HFFc6 (cell line): ENCODE results near the gene SP2. TPM values are rescaled to one million over a fixed set of nuclear protein-coding genes. Genes with fewer than 3 reads are reported as not detected.

Source experiments
- DNase-seq: peaks from one replicate; pipeline ENCODE4 v3.0.0-alpha.2; 2018
- H3K27ac Mint-ChIP-seq: 2 replicates; pipeline ENCODE4 v1.8.0; 2020; ENCODE audit warnings: mild to moderate bottlenecking, mixed read lengths
- H3K27me3 Mint-ChIP-seq: 2 replicates; pipeline ENCODE4 v1.8.0; 2021; ENCODE audit warnings: mild to moderate bottlenecking, moderate library complexity, mixed read lengths; ENCODE audit not compliant: insufficient read depth
- H3K36me3 Mint-ChIP-seq: 2 replicates; pipeline ENCODE4 v1.8.0; 2021; ENCODE audit warnings: low read depth, mixed read lengths
- H3K4me1 Mint-ChIP-seq: 2 replicates; pipeline ENCODE4 v1.8.0; 2020; ENCODE audit warnings: low read depth, mixed read lengths
- H3K4me3 Mint-ChIP-seq: 2 replicates; pipeline ENCODE4 v1.8.0; 2020; ENCODE audit warnings: mild to moderate bottlenecking, moderate library complexity, mixed read lengths
- H3K9me3 Mint-ChIP-seq: 2 replicates; pipeline ENCODE4 v1.8.0; 2020; ENCODE audit warnings: mild to moderate bottlenecking, mixed read lengths
- total RNA-seq, 6 experiments: library from RNA; stranded (reverse); fragmentation: NEBNext Ultra II Directional; extraction: Animal tissue kit (Norgen Biotek cat#: 25700); gene quantifications; 2 replicates in 1 of 6; 3 replicates in 5 of 6; pipeline ENCODE4 v1.2.3, GENCODE V29; 2021
- TF ChIP-seq, protein P1 (sequence below): fragments of 200-600 bp; sonication (generic); IDR thresholded peaks from 2 replicates; pipeline ENCODE4 v1.5.0; 2021; ENCODE audit warnings: antibody characterized with exemption, mild to moderate bottlenecking

Gene SP2
- total RNA-seq, 6 experiments from 2014 or later: 10.7 to 17.5 (median 16.4) TPM

DNA sequence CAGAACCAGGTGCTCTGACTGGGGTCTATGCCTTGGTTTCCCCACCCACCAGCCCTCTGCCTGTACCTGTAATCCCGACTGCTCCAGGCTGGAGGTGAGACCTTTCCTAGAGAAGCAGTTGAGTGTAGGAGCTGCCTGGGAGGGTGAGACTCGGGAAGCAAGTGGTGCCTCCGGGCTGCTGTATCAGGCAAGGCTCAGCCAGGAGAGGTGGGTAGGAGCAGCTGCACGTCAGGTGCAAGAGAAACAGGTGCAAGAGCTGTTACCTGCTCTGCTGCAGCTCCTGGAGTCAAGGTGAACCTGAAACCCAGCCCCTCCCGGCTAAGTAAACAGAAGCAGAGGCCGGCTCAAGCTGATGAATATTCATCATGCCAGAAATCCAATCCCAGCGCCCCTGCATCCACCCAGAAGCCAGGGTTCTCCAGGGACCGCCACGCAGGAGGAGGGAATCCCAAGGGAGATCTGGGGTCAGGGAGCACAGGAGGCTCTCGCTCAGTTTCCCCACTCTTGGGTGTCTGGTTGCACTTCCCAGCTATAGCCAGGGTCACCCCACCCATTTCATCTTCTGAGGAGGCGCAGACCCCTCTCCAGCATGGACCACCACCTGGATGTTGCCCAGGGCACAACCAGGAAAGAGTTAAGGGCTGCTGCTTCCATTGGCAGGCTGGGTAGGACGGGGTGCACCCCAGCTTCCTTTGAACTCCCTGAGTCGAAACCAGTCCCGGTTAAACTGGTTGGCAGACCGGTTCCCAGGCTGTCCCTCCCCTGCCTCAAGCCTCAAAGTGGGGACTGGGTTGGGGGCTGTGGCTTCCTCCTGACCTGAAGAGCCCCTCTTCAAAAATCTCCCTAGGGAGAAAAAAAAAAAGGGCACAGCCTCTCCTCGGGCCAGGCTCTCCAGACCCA lies 61.8 kb downstream of the SP2 start, which contains the start of gene PRR15L:
TSS of gene PRR15L (minus strand) at position 293 of the 900 bp plus-strand sequence. CDS start 4,649 bp downstream, outside the sequence.
- TF ChIP-seq, protein P1, sequence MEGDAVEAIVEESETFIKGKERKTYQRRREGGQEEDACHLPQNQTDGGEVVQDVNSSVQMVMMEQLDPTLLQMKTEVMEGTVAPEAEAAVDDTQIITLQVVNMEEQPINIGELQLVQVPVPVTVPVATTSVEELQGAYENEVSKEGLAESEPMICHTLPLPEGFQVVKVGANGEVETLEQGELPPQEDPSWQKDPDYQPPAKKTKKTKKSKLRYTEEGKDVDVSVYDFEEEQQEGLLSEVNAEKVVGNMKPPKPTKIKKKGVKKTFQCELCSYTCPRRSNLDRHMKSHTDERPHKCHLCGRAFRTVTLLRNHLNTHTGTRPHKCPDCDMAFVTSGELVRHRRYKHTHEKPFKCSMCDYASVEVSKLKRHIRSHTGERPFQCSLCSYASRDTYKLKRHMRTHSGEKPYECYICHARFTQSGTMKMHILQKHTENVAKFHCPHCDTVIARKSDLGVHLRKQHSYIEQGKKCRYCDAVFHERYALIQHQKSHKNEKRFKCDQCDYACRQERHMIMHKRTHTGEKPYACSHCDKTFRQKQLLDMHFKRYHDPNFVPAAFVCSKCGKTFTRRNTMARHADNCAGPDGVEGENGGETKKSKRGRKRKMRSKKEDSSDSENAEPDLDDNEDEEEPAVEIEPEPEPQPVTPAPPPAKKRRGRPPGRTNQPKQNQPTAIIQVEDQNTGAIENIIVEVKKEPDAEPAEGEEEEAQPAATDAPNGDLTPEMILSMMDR: no peak
- Mint-ChIP-seq H3K4me1 (no peaks in the 10 kb centered on the region), H3K36me3 (peaks cover 11% of the 10 kb centered on the region; the same call in 1 of the 2 replicates), H3K27ac (no peak within 1 kb of the TSS), H3K9me3 (no peaks in the 10 kb centered on the region), H3K27me3 (peaks cover 4% of the 10 kb centered on the region), H3K4me3 (no peak within 1 kb of the TSS)
- DNase-seq: no peak

DNA sequence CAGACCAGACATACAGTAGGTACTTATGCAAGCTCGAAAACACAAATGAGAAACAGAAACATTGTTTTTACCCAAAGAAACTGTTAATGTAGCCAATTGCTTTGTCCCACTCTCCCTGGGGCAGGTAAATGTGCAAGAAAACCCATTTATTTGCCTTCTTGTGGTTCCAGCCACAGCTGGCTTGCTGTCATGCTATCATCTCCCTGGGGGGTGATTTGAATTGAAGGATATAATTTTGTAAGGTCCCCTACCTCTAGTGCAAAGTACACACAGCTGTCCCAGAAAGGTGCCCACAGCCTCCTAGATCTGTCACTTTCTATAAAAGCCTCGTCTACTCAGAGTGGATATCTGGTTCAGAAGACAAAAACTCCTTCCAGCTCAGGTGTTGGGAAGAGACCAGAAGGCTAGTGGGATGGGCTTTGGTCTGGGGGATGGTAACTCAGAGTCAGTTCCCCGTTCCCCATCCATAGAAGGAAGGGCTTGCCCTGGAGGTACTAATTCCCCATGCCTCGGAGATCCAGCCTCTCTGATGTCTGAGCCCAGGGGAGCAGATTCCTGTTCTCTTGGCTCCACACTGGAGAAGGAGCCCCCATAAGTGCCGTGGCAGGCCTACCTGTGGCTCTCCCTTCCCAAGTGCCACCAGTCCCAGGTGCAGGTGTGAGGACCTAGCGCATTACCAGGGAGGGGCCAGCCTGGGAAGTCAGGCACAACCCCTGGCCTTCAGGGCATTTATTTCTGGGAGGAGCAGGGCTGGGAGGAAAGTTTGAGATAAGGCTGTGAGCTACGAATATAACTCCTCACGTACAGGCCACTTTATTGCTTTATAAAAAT lies 64.0 kb downstream of the SP2 start:
- DNase-seq: no peak
- H3K4me3 Mint-ChIP-seq: no peak overlapping the region
- no peaks in the 10 kb centered on the region for H3K9me3 Mint-ChIP-seq
- H3K36me3 Mint-ChIP-seq: peaks cover 11% of the 10 kb centered on the region; the same call in 1 of the 2 replicates
- H3K4me1 Mint-ChIP-seq: no peaks in the 10 kb centered on the region
- no peak overlapping the region for H3K27ac Mint-ChIP-seq
- H3K27me3 Mint-ChIP-seq: peaks cover 6% of the 10 kb centered on the region
- TF ChIP-seq, protein P1: no peak

DNA sequence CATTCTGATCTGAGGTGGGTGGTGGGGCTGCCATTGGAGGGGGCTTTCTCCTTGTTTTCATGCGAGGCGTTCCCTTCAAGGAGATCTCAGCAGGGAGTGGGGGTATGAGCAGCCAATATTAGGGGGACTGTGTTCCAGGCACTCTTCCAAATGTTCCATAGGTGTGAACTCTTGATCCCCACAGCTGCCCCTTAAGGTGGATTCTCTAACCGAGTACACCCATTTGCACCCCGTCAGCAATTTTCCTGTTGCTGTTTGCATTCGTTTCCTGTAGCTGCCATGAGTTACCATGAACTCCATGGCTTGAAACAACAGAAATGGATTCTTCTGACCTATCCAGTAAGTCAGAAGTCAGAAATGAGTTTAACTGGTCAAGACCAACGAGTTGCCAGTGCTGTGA lies 65.4 kb downstream of the SP2 start:
- Mint-ChIP-seq H3K27me3 (peaks cover 6% of the 10 kb centered on the region), H3K9me3 (no peaks in the 10 kb centered on the region), H3K27ac (no peak overlapping the region), H3K4me3 (no peak overlapping the region), H3K36me3 (peaks cover 11% of the 10 kb centered on the region; the same call in 1 of the 2 replicates), H3K4me1 (peaks cover 5% of the 10 kb centered on the region; the same call in 1 of the 2 replicates)
- TF ChIP-seq, protein P1: no peak
- no peak for DNase-seq

DNA sequence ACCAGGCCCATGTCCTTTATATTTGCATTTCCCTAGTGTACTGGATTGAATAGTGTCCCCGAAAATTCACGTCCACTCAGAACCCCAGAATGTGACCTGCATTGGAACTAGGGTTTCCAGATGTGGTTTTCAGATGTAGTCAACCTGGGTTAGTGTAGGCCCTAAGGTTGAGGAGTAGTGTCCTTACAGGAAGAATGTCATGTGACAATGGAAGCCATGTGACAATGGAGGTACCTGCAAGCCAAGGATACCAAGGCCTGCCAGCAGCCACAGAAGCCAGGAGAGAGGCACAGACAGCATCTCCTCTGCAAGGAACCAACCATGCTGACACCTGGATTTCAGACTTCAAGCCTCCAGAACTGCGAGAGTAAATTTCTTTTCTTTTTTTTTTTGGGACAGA lies 66.9 kb downstream of the SP2 start:
- peaks cover 15% of the 10 kb centered on the region for H3K4me1 Mint-ChIP-seq
- no peak overlapping the region for H3K4me3 Mint-ChIP-seq
- TF ChIP-seq, protein P1: no peak
- no peak for DNase-seq
- no peaks in the 10 kb centered on the region for H3K9me3 Mint-ChIP-seq
- H3K27me3 Mint-ChIP-seq: peaks cover 6% of the 10 kb centered on the region
- H3K36me3 Mint-ChIP-seq: peaks cover 11% of the 10 kb centered on the region; the same call in 1 of the 2 replicates
- no peak overlapping the region for H3K27ac Mint-ChIP-seq

DNA sequence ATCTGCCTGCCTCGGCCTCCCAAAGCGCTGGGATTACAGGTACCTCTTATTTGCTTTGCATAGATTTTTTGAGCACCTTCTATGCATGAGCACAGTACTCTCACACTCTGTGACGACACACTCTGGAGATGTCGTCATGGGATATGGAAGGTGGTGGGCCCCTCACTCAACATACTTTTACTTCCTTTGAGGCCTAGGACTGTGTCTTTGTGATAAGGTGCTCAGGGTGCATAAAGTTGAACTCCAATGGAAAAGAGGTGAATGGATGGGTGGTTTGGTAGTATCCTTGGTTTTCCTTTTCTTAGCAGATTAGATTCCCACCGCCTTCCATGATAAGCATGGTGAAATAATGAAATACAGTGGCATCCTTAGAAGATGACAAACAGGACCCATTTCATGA lies 68.8 kb downstream of the SP2 start:
- Mint-ChIP-seq H3K4me3 (no peak overlapping the region), H3K27me3 (peaks cover 3% of the 10 kb centered on the region; the same call in 1 of the 2 replicates), H3K27ac (no peak overlapping the region), H3K4me1 (peaks cover 23% of the 10 kb centered on the region), H3K36me3 (peaks cover 11% of the 10 kb centered on the region; the same call in 1 of the 2 replicates), H3K9me3 (no peaks in the 10 kb centered on the region)
- TF ChIP-seq, protein P1: no peak
- no peak for DNase-seq
